ENCODE results near the gene NFX1.

GRCh38 chr9:33331377-33331891 is 41.1 kb downstream of the NFX1 start:
- TF ChIP-seq POLR2A (IDR thresholded peaks at IDR 0.05) (no peak), EP300 (IDR thresholded peaks at IDR 0.05) (no peak)
